Endodermal cell (in vitro differentiated cells): ENCODE measurements around the gene ZSCAN18. TPM values are rescaled to one million over a fixed set of nuclear protein-coding genes. Genes with fewer than 3 reads are reported as not detected.

Source experiments
- DNase-seq: peaks from one replicate; pipeline ENCODE4 v3.0.0-alpha.2; 2017
- H3K27ac ChIP-seq: 2 replicates; pipeline ENCODE4 v1.5.1; 2013; ENCODE audit warnings: mild to moderate bottlenecking, low read depth, low read length, moderate library complexity
- H3K27me3 ChIP-seq: 2 replicates; pipeline ENCODE4 v1.6.1; 2013; ENCODE audit warnings: mild to moderate bottlenecking, low read length, moderate library complexity; ENCODE audit not compliant: insufficient read depth, control insufficient read depth, poor library complexity, severe bottlenecking
- H3K36me3 ChIP-seq: 2 replicates; pipeline ENCODE4 v1.7.0; 2013; ENCODE audit warnings: mild to moderate bottlenecking, low read length, moderate library complexity; ENCODE audit not compliant: control insufficient read depth, insufficient read depth
- H3K4me1 ChIP-seq: one replicate; pipeline ENCODE4 v1.7.0; 2013; ENCODE audit warnings: low read length; ENCODE audit not compliant: control insufficient read depth, insufficient read depth
- H3K4me3 ChIP-seq: 2 replicates; pipeline ENCODE4 v1.5.1; 2013; ENCODE audit warnings: mild to moderate bottlenecking, low read length, moderate library complexity
- H3K9ac ChIP-seq: 2 replicates; pipeline ENCODE4 v1.6.1; 2013; ENCODE audit warnings: mild to moderate bottlenecking, low read length, moderate library complexity; ENCODE audit not compliant: poor library complexity, severe bottlenecking; ENCODE audit errors: extremely low read depth
- H3K9me3 ChIP-seq: 2 replicates; pipeline ENCODE4 v1.6.1; 2013; ENCODE audit warnings: mild to moderate bottlenecking, low read length, moderate library complexity; ENCODE audit not compliant: control insufficient read depth
- H3K27ac Mint-ChIP-seq: 2 replicates; pipeline ENCODE4 v1.8.0; 2020; ENCODE audit warnings: mixed read lengths
- H3K27me3 Mint-ChIP-seq: 2 replicates; pipeline ENCODE4 v1.8.0; 2021; ENCODE audit warnings: mild to moderate bottlenecking, mixed read lengths; ENCODE audit not compliant: insufficient read depth
- H3K36me3 Mint-ChIP-seq: 2 replicates; pipeline ENCODE4 v1.8.0; 2020; ENCODE audit warnings: low read depth, mixed read lengths
- H3K4me1 Mint-ChIP-seq: 2 replicates; pipeline ENCODE4 v1.8.0; 2020; ENCODE audit warnings: mixed read lengths
- H3K4me3 Mint-ChIP-seq: 2 replicates; pipeline ENCODE4 v1.8.0; 2020; ENCODE audit warnings: mild to moderate bottlenecking, moderate library complexity, mixed read lengths
- H3K9me3 Mint-ChIP-seq: 2 replicates; pipeline ENCODE4 v1.8.0; 2020; ENCODE audit warnings: mild to moderate bottlenecking, mixed read lengths
- CTCF ChIP-seq: fragments of 200-600 bp; sonication (generic); conservative IDR thresholded peaks from 2 replicates; pipeline ENCODE4 v1.5.0; 2021; ENCODE audit warnings: antibody characterized with exemption, mild to moderate bottlenecking
- WGBS, 2 experiments: methylation state at CpG; one replicate each; pipeline versions ENCODE4 v1.1.5 to v1.1.7; 2013; ENCODE audit warnings: missing lambda C conversion rate in 2 of 2, mixed read lengths in 1 of 2; ENCODE audit not compliant: insufficient coverage in 1 of 2, insufficient read length in 1 of 2; 5-methylcytosine and 5-hydroxymethylcytosine counted together
- total RNA-seq, 2 donors: library from RNA; stranded (reverse); fragmentation: NEBNext Ultra II Directional in 1 of 2; extraction: Animal tissue kit (Norgen Biotek cat#: 25700) in 1 of 2; gene quantifications; 2 replicates in 1 of 2; 3 replicates in 1 of 2; pipeline ENCODE4 v1.2.1, GENCODE V29; 2021

The ZSCAN18 gene
- total RNA-seq, 2 donors from 2014 or later, result 68.2 to 112 TPM

DNA sequence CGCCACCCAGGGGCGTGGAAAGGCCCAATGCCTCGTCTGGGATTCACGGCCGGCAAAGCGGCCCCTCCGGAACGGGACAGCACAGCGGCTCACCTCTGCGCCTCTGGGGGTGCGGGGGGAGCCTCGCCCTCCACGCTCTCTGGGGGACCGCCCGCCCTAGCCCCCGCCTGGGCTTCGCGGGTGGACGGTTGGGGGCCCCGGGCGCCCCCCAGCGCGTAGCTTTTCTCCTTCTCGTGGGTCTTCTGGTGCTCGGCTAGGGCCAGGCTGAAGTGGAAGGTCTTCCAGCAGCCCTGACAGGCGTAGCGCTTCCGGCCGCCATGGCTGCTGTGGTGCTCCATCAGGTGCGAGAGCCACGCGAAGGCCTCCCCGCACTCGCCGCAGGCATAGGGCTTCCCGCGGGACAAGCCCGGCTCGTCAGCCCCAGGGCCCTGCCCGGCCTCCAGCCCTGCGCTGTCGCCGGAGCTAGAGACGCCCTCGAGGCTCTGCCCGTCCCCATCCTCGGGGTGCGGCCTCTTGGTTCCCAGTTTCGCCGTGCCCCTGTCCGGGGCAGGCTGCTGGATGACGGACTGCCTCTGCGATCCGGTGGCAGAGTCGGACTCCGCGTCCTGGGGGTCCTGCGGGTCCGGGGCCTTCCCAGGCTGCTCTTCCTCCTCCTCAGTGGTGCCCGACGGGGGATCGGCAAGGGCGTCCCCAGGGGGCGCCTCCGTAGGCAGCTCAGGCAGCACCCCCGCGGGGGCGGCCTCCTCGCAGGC lies 13.3 kb downstream of the ZSCAN18 start:
- no peaks in the 10 kb centered on the region for H3K27me3 ChIP-seq
- peaks cover 19% of the 10 kb centered on the region for H3K9me3 ChIP-seq
- H3K4me3 ChIP-seq, result no peak overlapping the region
- H3K9ac ChIP-seq, result no peak overlapping the region
- 95 to 97% methylated on average over 41 to 69 of the region's 69 CpGs for WGBS, 2 experiments
- H3K27ac Mint-ChIP-seq, result no peak overlapping the region
- no peaks in the 10 kb centered on the region for H3K27me3 Mint-ChIP-seq
- H3K36me3 ChIP-seq, result peaks cover 34% of the 10 kb centered on the region
- no peak for DNase-seq
- H3K27ac ChIP-seq, result no peak overlapping the region
- no peaks in the 10 kb centered on the region for H3K4me1 ChIP-seq
- H3K4me1 Mint-ChIP-seq, result no peaks in the 10 kb centered on the region
- peaks cover 34% of the 10 kb centered on the region for H3K9me3 Mint-ChIP-seq
- peaks cover 52% of the 10 kb centered on the region for H3K36me3 Mint-ChIP-seq
- TF ChIP-seq CTCF, result no peak
- H3K4me3 Mint-ChIP-seq, result no peak overlapping the region

DNA sequence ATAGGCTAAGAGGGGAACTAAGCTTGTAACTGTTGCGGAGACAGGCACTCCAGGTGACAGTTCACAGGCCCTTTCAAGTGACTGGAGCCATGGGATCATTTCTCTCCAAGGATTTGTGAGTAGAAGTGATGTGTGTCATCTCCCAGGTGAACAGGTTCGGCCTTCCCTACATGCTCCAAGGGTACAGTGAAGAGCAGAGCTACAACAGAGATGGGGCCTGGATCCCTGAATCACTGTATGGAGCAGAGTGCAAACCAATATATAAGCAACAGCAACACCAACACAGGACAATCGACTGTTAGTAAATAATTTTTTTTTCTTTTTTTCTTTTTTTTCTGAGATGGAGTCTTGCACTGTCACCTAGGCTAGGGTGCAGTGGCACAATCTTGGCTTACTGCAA lies 15.0 kb downstream of the ZSCAN18 start:
- Histone ChIP-seq H3K4me3 (no peak overlapping the region), H3K9me3 (peaks cover 18% of the 10 kb centered on the region), H3K27ac (no peak overlapping the region), H3K36me3 (peaks cover 25% of the 10 kb centered on the region), H3K9ac (no peak overlapping the region), H3K27me3 (no peaks in the 10 kb centered on the region), H3K4me1 (no peaks in the 10 kb centered on the region)
- H3K9me3 Mint-ChIP-seq, result peaks cover 47% of the 10 kb centered on the region
- no peaks in the 10 kb centered on the region for H3K4me1 Mint-ChIP-seq
- peaks cover 45% of the 10 kb centered on the region for H3K36me3 Mint-ChIP-seq
- no peak for TF ChIP-seq CTCF
- H3K27me3 Mint-ChIP-seq, result no peaks in the 10 kb centered on the region
- WGBS, 2 experiments, result 86 to 100% methylated on average over 2 of the region's 3 CpGs
- no peak overlapping the region for H3K4me3 Mint-ChIP-seq
- no peak for DNase-seq
- no peak overlapping the region for H3K27ac Mint-ChIP-seq

DNA sequence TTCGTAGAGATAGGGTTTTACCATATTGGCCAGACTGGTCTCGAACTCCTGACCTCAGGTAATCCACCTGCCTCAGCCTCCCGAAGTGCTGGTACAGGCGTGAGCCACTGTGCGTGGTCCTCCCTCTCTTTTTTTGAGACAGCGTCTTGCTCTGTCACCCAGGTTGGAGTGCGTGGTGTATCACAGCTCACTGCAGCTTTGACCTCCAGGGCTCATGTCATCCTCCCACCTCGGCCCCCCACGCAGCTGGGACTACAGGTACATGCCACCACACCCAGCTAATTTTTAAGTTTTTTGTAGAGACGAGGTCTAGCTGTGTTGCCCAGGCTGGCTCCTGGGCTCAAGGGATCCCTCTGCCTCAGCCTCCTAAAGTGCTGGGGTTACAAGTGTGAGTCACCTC lies 18.2 kb downstream of the ZSCAN18 start:
- Mint-ChIP-seq H3K27me3 (no peaks in the 10 kb centered on the region), H3K27ac (no peak overlapping the region), H3K4me1 (no peaks in the 10 kb centered on the region), H3K9me3 (peaks cover 66% of the 10 kb centered on the region), H3K4me3 (no peak overlapping the region), H3K36me3 (peaks cover 37% of the 10 kb centered on the region)
- no peaks in the 10 kb centered on the region for H3K27me3 ChIP-seq
- H3K9me3 ChIP-seq, result peaks cover 27% of the 10 kb centered on the region
- no peak overlapping the region for H3K4me3 ChIP-seq
- no peak for DNase-seq
- 84 to 85% methylated on average over 10 of the region's 10 CpGs for WGBS, 2 experiments
- H3K27ac ChIP-seq, result no peak overlapping the region
- no peak for TF ChIP-seq CTCF
- no peaks in the 10 kb centered on the region for H3K4me1 ChIP-seq
- no peak overlapping the region for H3K9ac ChIP-seq
- peaks cover 11% of the 10 kb centered on the region for H3K36me3 ChIP-seq
